H1 (cell line): ENCODE results near the gene CCDC179. TPM values are rescaled to one million over a fixed set of nuclear protein-coding genes. Genes with fewer than 3 reads are reported as not detected.

ENCODE experiments used
- CTCF ChIA-PET: fragments of 300-600 bp; sonication (Branson Sonifier 250); formaldehyde crosslinking; loops from one replicate; lab custom pipeline; 2021; ENCODE audit not compliant: partially characterized antibody; lab: Charles Lee
- POLR2A ChIA-PET: fragments of 300-600 bp; sonication (Branson Sonifier 250); formaldehyde crosslinking; loops from one replicate; lab custom pipeline; 2021; ENCODE audit warnings: inconsistent platforms; ENCODE audit not compliant: partially characterized antibody; lab: Charles Lee
- DNase-seq, 2 experiments: peaks; one replicate each; pipeline versions ENCODE4 v3.0.0 to v3.0.0-alpha.2; 2010 to 2022; ENCODE audit warnings: low spot score in 2 of 2, low read depth in 1 of 2, mixed read lengths in 1 of 2
- FAIRE-seq: peaks from 2 replicates; lab custom pipeline; 2011; peaks lifted over from hg19 to GRCh38; lab: Jason Lieb, UNC
- H2AFZ ChIP-seq: 2 replicates; pipeline ENCODE4 v1.8.1; 2012; ENCODE audit warnings: low read length, inconsistent platforms
- H2AK5ac ChIP-seq: 2 replicates; pipeline ENCODE4 v1.6.1; 2013; ENCODE audit warnings: low read depth, low read length
- H2BK120ac ChIP-seq: replicated peaks from 2 replicates; pipeline ENCODE3; 2013; ENCODE audit warnings: low read depth, low read length, inconsistent platforms
- H2BK12ac ChIP-seq: 2 replicates; pipeline ENCODE4 v1.6.1; 2013; ENCODE audit warnings: low read depth, low read length
- H2BK15ac ChIP-seq: 2 replicates; pipeline ENCODE4 v1.6.1; 2013; ENCODE audit warnings: low read length
- H2BK20ac ChIP-seq: 2 replicates; pipeline ENCODE4 v1.6.1; 2013; ENCODE audit warnings: low read length
- H2BK5ac ChIP-seq: 2 replicates; pipeline ENCODE4 v1.6.1; 2013; ENCODE audit warnings: low read depth, low read length
- H3K14ac ChIP-seq: 2 replicates; pipeline ENCODE4 v1.6.1; 2013; ENCODE audit warnings: inconsistent platforms; ENCODE audit not compliant: insufficient read length
- H3K18ac ChIP-seq: 2 replicates; pipeline ENCODE4 v1.6.1; 2013; ENCODE audit warnings: low read length; ENCODE audit errors: extremely low read depth
- H3K23ac ChIP-seq: 2 replicates; pipeline ENCODE4 v1.6.1; 2013; ENCODE audit warnings: inconsistent platforms; ENCODE audit not compliant: insufficient read length
- H3K23me2 ChIP-seq: 2 replicates; pipeline ENCODE4 v1.6.1; 2013; ENCODE audit warnings: low read depth, low read length
- H3K27ac ChIP-seq: 2 replicates; pipeline ENCODE4 v1.6.1; 2011; ENCODE audit warnings: low read depth, low read length, inconsistent platforms
- H3K27me3 ChIP-seq, 4 experiments: replicated peaks in 1 of 4; 1 replicate in 1 of 4; 2 replicates in 3 of 4; pipeline versions ENCODE4 v1.6.1 to v1.8.1; 2011 to 2013; ENCODE audit warnings: low read length in 3 of 4, mild to moderate bottlenecking in 3 of 4, inconsistent platforms in 2 of 4, mixed read lengths in 2 of 4, moderate library complexity in 1 of 4; ENCODE audit not compliant: control insufficient read depth in 3 of 4, insufficient read depth in 3 of 4; ENCODE audit errors: extremely low read depth in 1 of 4
- H3K36me3 ChIP-seq, 4 experiments: 2 replicates each; pipeline versions ENCODE4 v1.6.1 to v1.8.1; 2011 to 2013; ENCODE audit warnings: mild to moderate bottlenecking in 4 of 4, low read length in 3 of 4, moderate library complexity in 2 of 4, control low read depth in 1 of 4, inconsistent platforms in 1 of 4; ENCODE audit not compliant: insufficient read depth in 4 of 4, control insufficient read depth in 2 of 4
- H3K4ac ChIP-seq: replicated peaks from 2 replicates; pipeline ENCODE3; 2013; ENCODE audit warnings: low read length, low read depth, mixed read lengths, inconsistent platforms; ENCODE audit not compliant: insufficient read length
- H3K4me1 ChIP-seq, 4 experiments: replicated peaks in 1 of 4; 1 replicate in 1 of 4; 2 replicates in 3 of 4; pipeline versions ENCODE4 v1.6.1 to v1.8.1; 2011 to 2013; ENCODE audit warnings: low read length in 3 of 4, inconsistent platforms in 2 of 4, mixed read lengths in 1 of 4; ENCODE audit not compliant: insufficient read depth in 4 of 4, control insufficient read depth in 3 of 4
- H3K4me2 ChIP-seq, 2 experiments: 2 replicates each; pipeline versions ENCODE4 v1.6.1 to v1.8.1; 2011 to 2013; ENCODE audit warnings: low read depth in 2 of 2, low read length in 2 of 2, control low read depth in 1 of 2, inconsistent platforms in 1 of 2, mild to moderate bottlenecking in 1 of 2; ENCODE audit not compliant: insufficient read depth in 1 of 2
- H3K4me3 ChIP-seq, 4 experiments: fragments of 200-600, 300-600 bp in 1 of 4; sonication (generic), shearing (Covaris generic), sonication (Bioruptor Twin) in 1 of 4; 2 replicates each; pipeline versions ENCODE4 v1.5.1 to v1.8.1; 2011 to 2016; ENCODE audit warnings: low read length in 4 of 4, low read depth in 3 of 4, control low read depth in 2 of 4, inconsistent platforms in 2 of 4, mild to moderate bottlenecking in 2 of 4, mixed read lengths in 1 of 4, moderate library complexity in 1 of 4; ENCODE audit not compliant: insufficient read depth in 2 of 4; ENCODE audit errors: extremely low read depth in 1 of 4
- H3K56ac ChIP-seq: replicated peaks from 2 replicates; pipeline ENCODE3; 2013; ENCODE audit warnings: low read depth, mild to moderate bottlenecking, mixed read lengths, low read length, inconsistent platforms; ENCODE audit not compliant: insufficient read length
- H3K79me1 ChIP-seq: 2 replicates; pipeline ENCODE4 v1.6.1; 2013; ENCODE audit warnings: low read depth, low read length, control low read depth
- H3K79me2 ChIP-seq, 2 experiments: 2 replicates each; pipeline versions ENCODE4 v1.6.1 to v1.8.1; 2012 to 2013; ENCODE audit warnings: low read length in 2 of 2, mild to moderate bottlenecking in 2 of 2, inconsistent platforms in 1 of 2; ENCODE audit not compliant: insufficient read depth in 2 of 2, control insufficient read depth in 1 of 2
- H3K9ac ChIP-seq, 4 experiments: replicated peaks in 1 of 4; 1 replicate in 1 of 4; 2 replicates in 3 of 4; pipeline versions ENCODE4 v1.6.1 to v1.8.1; 2011 to 2013; ENCODE audit warnings: low read depth in 3 of 4, low read length in 3 of 4, control low read depth in 2 of 4, mild to moderate bottlenecking in 2 of 4, moderate library complexity in 2 of 4, inconsistent platforms in 1 of 4; ENCODE audit errors: extremely low read depth in 1 of 4
- H3K9me3 ChIP-seq, 2 experiments: 2 replicates each; pipeline versions ENCODE4 v1.6.1 to v1.8.1; 2012 to 2013; ENCODE audit warnings: mild to moderate bottlenecking in 2 of 2, moderate library complexity in 2 of 2, control low read depth in 1 of 2, inconsistent platforms in 1 of 2, low read depth in 1 of 2, low read length in 1 of 2, mixed read lengths in 1 of 2; ENCODE audit not compliant: insufficient read depth in 2 of 2
- H4K20me1 ChIP-seq, 2 experiments: replicated peaks in 1 of 2; 2 replicates each; pipeline versions ENCODE3 to v1.8.1; 2011 to 2013; ENCODE audit warnings: inconsistent platforms in 2 of 2, low read length in 2 of 2, mild to moderate bottlenecking in 1 of 2; ENCODE audit not compliant: insufficient read depth in 2 of 2, control insufficient read depth in 1 of 2
- H4K5ac ChIP-seq: 2 replicates; pipeline ENCODE4 v1.6.1; 2013; ENCODE audit warnings: low read length, low read depth, mixed read lengths, inconsistent platforms; ENCODE audit not compliant: insufficient read length
- H4K8ac ChIP-seq: 2 replicates; pipeline ENCODE4 v1.8.0; 2013; ENCODE audit warnings: mild to moderate bottlenecking, moderate library complexity, low read length, inconsistent platforms; ENCODE audit not compliant: insufficient read depth; ENCODE audit errors: extremely low read depth
- H4K91ac ChIP-seq: replicated peaks from 2 replicates; pipeline ENCODE3; 2013; ENCODE audit warnings: low read length, mixed read lengths, inconsistent platforms; ENCODE audit not compliant: insufficient read length
- ASH2L ChIP-seq: fragments of 200-600, 300-600 bp; sonication (generic); IDR thresholded peaks from one replicate; pipeline ENCODE4 v1.7.1; 2017; ENCODE audit warnings: low read length
- CBX5 ChIP-seq: fragments of 300-800, 300-1000 bp; sonication (generic); IDR thresholded peaks from 2 replicates; pipeline ENCODE4 v1.7.1; 2016; ENCODE audit warnings: antibody characterized with exemption, low read length, low read depth
- CHD2 ChIP-seq: IDR thresholded peaks from 2 replicates; pipeline ENCODE4 v1.6.1; 2012; ENCODE audit warnings: low read length, improper control_type of control experiment
- EZH2 ChIP-seq: fragments of 200-600 bp; sonication (generic); IDR thresholded peaks from 2 replicates; pipeline ENCODE4 v1.7.1; 2012; ENCODE audit warnings: low read depth, mild to moderate bottlenecking, moderate library complexity, low read length, inconsistent platforms; ENCODE audit not compliant: severe bottlenecking
- HDAC6 ChIP-seq: IDR thresholded peaks from one replicate; pipeline ENCODE4 v1.7.1; 2012; ENCODE audit warnings: low read depth, mild to moderate bottlenecking, inconsistent platforms, low read length, moderate library complexity
- SIN3A ChIP-seq, 2 experiments: IDR thresholded peaks in 1 of 2; conservative IDR thresholded peaks in 1 of 2; 2 replicates each; pipeline ENCODE4 v1.6.1; 2011 to 2012; ENCODE audit warnings: low read length in 2 of 2, improper control_type of control experiment in 1 of 2, low read depth in 1 of 2, mild to moderate bottlenecking in 1 of 2
- SUZ12 ChIP-seq: fragments of 200-600 bp; sonication (generic); IDR thresholded peaks from 2 replicates; pipeline ENCODE4 v1.6.1; 2012; ENCODE audit warnings: mild to moderate bottlenecking, inconsistent platforms, low read length, moderate library complexity, mixed read lengths
- TCF12 ChIP-seq: IDR thresholded peaks from 2 replicates; pipeline ENCODE4 v1.6.1; 2011; ENCODE audit warnings: low read depth, mild to moderate bottlenecking, low read length
- ZNF274 ChIP-seq: IDR thresholded peaks from 2 replicates; pipeline ENCODE4 v1.7.0; 2012; ENCODE audit warnings: low read length, borderline replicate concordance; ENCODE audit errors: extremely low read depth
- WGBS, 2 experiments: shearing (Covaris generic) in 1 of 2; methylation state at CpG; one replicate each; pipeline versions ENCODE4 v1.1.6 to v1.1.7; 2013 to 2015; ENCODE audit warnings: low lambda C conversion rate in 2 of 2, mixed read lengths in 2 of 2, inconsistent platforms in 1 of 2, low coverage in 1 of 2, missing lambda C conversion rate in 1 of 2; ENCODE audit not compliant: insufficient replicate concordance in 2 of 2, insufficient coverage in 1 of 2, insufficient read length in 1 of 2; ENCODE audit errors: extremely low coverage in 1 of 2, missing lambda C conversion rate in 1 of 2; 5-methylcytosine and 5-hydroxymethylcytosine counted together
- polyA plus RNA-seq, 7 experiments: library from polyadenylated mRNA; depleted of rRNA in 3 of 7; stranded (reverse) in 5 of 7; unstranded in 2 of 7; fragments of >200 nt in 5 of 7; fragments of 200-250 nt in 2 of 7; gene quantifications; 1 replicate in 5 of 7; 2 replicates in 1 of 7; 4 replicates in 1 of 7; pipeline versions ENCODE4 v1.2.1 to v1.2.3, GENCODE V29; 2011 to 2013; ENCODE audit warnings: missing spikeins in 2 of 7, mixed read lengths in 2 of 7
- total RNA-seq: library from RNA; stranded (reverse); fragmentation: NEBNext Ultra II Directional; extraction: Animal tissue kit (Norgen Biotek cat#: 25700); gene quantifications from 2 replicates; pipeline ENCODE4 v1.2.1, GENCODE V29; 2021
- TF ChIP-seq, protein P1 (sequence below): IDR thresholded peaks from 2 replicates; pipeline ENCODE4 v1.6.1; 2012; ENCODE audit warnings: inconsistent platforms

Gene CCDC179
- total and polyA plus RNA-seq, 2 of the 8 experiments (the other 6 are each of a cell fraction or from before 2014, with no cell fraction given) = not detected

DNA sequence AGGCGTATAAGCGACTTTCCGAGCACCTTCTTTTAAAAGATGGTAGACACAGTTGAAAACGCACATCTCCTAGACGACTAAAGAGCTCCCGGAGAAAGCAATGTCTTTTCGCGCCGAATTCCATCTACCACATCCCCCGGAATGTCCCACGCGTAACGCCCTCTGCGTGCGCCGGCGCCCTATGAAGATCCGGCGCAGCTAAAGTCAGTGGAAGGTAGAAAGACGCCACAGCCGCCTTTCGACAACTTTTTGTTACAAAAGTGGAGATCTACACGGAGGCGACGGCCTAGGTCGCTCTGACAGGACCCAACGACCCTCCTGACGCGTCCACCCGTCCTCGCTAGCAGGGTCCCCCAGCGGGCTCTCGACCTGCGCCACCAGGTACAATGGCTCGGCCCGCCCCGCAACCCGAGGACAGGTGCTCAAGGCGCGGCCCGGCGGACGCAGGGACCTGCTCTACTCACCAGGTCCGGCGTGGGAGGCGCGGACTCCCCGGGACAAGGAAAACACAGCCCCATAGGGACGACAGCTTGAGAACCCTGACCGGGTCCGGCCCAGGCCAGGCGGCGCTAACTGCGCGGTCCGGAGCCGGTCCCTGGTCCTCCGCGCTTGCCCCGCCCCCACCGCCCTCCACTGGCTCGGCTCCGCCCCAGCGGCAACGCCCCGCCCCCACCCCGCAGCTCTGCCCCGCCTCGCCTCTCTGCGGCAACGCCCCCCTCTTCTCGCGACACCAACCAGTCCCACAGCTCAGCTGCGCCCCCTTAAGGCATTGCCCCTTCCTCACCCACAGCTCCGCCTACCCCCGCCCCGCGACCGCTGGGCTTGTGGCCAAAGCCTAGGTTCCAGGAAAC lies 30.8 kb downstream of the CCDC179 start, which contains the start of gene SVIP:
SVIP (minus strand) TSS at position 571 of the 851 bp plus-strand sequence; CDS start at position 518, 53 bp downstream.
- Histone ChIP-seq H3K4me3 (peak within 1 kb of the TSS; percentile 61 to 91 (median 80)), H4K5ac (no peak within 1 kb of the TSS), H4K20me1 (no peaks in the 10 kb centered on the region), H3K23ac (no peak within 1 kb of the TSS), H4K8ac (peak within 1 kb of the TSS; percentile 79; the same call in 1 of the 2 replicates), H3K18ac (peak within 1 kb of the TSS; percentile 32; the same call in 1 of the 2 replicates), H3K14ac (no peak within 1 kb of the TSS), H3K36me3 (no peaks in the 10 kb centered on the region), H2BK12ac (0 out of 2 replicates have a peak within 1 kb of the TSS, but pooled peaks have one; percentile 17), H3K79me2 (no peaks in the 10 kb centered on the region), H2AK5ac (no peak within 1 kb of the TSS), H2BK20ac (no peak within 1 kb of the TSS), H3K56ac (no peak within 1 kb of the TSS), H3K4ac (peak within 1 kb of the TSS; percentile 69), H2BK15ac (no peak within 1 kb of the TSS), H3K9me3 (no peaks in the 10 kb centered on the region), H3K27me3 (0 out of 7 replicates have a peak, but pooled peaks cover 0 to 2% (median 0%) of the 10 kb centered on the region in 4 experiments), H2AFZ (peak within 1 kb of the TSS; percentile 23; the same call in 1 of the 2 replicates), H4K91ac (no peak within 1 kb of the TSS), H3K4me2 (peak within 1 kb of the TSS; percentile 60 to 93), H3K23me2 (no peaks in the 10 kb centered on the region; the same call in 1 of the 2 replicates), H3K4me1 (peaks cover 0 to 4% (median 0%) of the 10 kb centered on the region in 4 experiments; a peak in 1 of 7 replicates), H2BK5ac (peak within 1 kb of the TSS; percentile 60; the same call in 1 of the 2 replicates), H3K9ac (peak within 1 kb of the TSS; percentile 31 to 76 (median 42); a peak in 6 of 7 replicates), H3K27ac (no peak within 1 kb of the TSS), H3K79me1 (no peaks in the 10 kb centered on the region), H2BK120ac (peak within 1 kb of the TSS; percentile 22)
- FAIRE-seq (peak; percentile 36), DNase-seq (peak; percentile 85 to 98)
- ChIA-PET POLR2A (interaction anchor here (1.4 to 1.5 kb wide), 2 partner anchors 9 to 301 kb away, joined by 3 to 4 read pairs; no protein-coding TSS in a partner anchor), CTCF (interaction anchor here (0.6 to 1.8 kb wide), 12 partner anchors 9 to 586 kb away, joined by 3 to 7 read pairs (median 3); partner anchors contain the start of gene FANCF)
- WGBS, 2 experiments = 5% methylated on average over 35 of the region's 79 CpGs; no CpG with 5 or more reads in 1 of the 2 experiments
- TF ChIP-seq, protein P1, sequence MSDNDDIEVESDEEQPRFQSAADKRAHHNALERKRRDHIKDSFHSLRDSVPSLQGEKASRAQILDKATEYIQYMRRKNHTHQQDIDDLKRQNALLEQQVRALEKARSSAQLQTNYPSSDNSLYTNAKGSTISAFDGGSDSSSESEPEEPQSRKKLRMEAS = no peak; the same call in 1 of the 2 replicates
- 0 out of 4 replicates have a peak, but pooled peaks of 1 of the 2 experiments have one; percentile 27 for TF ChIP-seq SIN3A (conservative IDR thresholded peaks at IDR 0.05 in 1 of 2, IDR thresholded peaks at IDR 0.05 in 1 of 2; ENCODE audit: low read depth in 1 of 2, low read length in 2 of 2)
- TF ChIP-seq ZNF274 = no peak
- TF ChIP-seq CBX5 = no peak
- no peak for TF ChIP-seq TCF12
- no peak for TF ChIP-seq HDAC6
- peak; percentile 95 for TF ChIP-seq CHD2
- TF ChIP-seq ASH2L = peak; percentile 75
- no peak for TF ChIP-seq EZH2
- TF ChIP-seq SUZ12 = no peak
